Tibial artery (tissue), 4 donors: Measurements from ENCODE around the gene FGF11.

Experiments
- DNase-seq, 2 donors: peaks; one replicate each; pipeline ENCODE4 v3.0.0-alpha.2; 2019
- H3K27ac ChIP-seq, 2 donors: fragments of 200-600 bp; sonication (generic) in 1 of 2; 1 replicate in 1 of 2; 2 replicates in 1 of 2; pipeline ENCODE4 v1.5.1; 2018 to 2019; ENCODE audit warnings: mild to moderate bottlenecking in 1 of 2
- H3K27me3 ChIP-seq, 2 donors: fragments of 200-600 bp; sonication (generic) in 1 of 2; one replicate each; pipeline versions ENCODE4 v1.5.1 to v1.6.0; 2016 to 2019
- H3K36me3 ChIP-seq, 3 donors: fragments of 200-600 bp; sonication (generic) in 2 of 3; one replicate each; pipeline ENCODE4 v1.5.1; 2016 to 2019; ENCODE audit warnings: mild to moderate bottlenecking in 2 of 3
- H3K4me1 ChIP-seq, 4 donors: fragments of 200-600 bp; sonication (generic) in 2 of 4; 1 replicate in 3 of 4; 2 replicates in 1 of 4; pipeline ENCODE4 v1.5.1; 2016 to 2019
- H3K4me3 ChIP-seq, 2 donors: fragments of 200-600 bp; sonication (generic) in 1 of 2; 1 replicate in 1 of 2; 2 replicates in 1 of 2; pipeline ENCODE4 v1.5.1; 2018 to 2019; ENCODE audit warnings: mild to moderate bottlenecking in 2 of 2
- H3K9me3 ChIP-seq, 3 donors: fragments of 200-600 bp; sonication (generic) in 1 of 3; one replicate each; pipeline ENCODE4 v1.5.1; 2016 to 2019
- intact Hi-C: fragments of 100-400 bp; cut with DNase I; formaldehyde crosslinking; loops from one replicate; pipeline ENCODE4 v1.15.0; 2023; ENCODE audit warnings: low total_unique reads
- TF ChIP-seq, protein P1 (sequence below), 2 experiments: fragments of 200-600 bp in 1 of 2; fragments of 450-650 bp in 1 of 2; IDR thresholded peaks; one replicate each; pipeline ENCODE4 v1.5.1; 2017 to 2019; ENCODE audit warnings: antibody characterized with exemption in 2 of 2, mild to moderate bottlenecking in 1 of 2, moderate library complexity in 1 of 2

FGF11 gene

DNA sequence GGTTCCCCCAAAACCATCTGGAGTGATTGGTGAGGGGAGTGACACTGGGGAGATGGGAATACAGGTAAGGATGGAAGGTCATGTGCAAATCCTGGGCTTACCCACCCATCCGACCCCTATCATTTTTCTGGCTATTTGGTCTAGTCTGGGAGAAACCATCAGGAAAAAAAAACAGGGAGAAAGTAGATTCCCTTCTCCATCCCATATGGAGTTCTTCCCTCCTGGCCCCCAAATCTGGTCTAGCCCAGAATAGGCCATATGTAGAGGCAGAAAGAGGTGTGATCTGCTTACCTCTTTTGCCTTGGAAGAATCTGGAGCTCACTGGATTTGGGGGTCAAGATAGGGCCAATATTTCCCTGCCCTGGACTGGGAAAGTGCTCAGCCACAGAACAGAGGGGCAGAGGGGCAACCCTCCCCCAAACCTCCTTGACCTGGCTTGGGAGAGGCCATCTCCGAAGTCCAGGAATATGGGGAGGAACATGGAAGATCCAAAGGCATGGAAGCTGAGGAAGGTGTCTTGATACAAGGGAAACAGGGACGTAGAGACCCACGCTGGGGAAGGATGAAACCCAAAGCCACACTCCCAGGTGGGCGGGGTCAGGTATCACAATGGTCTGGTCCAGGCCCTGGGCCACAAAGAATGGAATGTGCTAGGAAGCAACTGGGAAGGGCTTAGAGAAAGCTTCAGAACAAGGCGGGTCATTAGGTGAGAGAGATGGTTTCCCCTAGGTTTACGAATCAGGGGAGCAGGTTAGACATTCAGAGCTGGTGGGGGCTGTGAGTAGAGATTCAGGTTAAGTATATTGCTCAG, 21.7 kb downstream of the FGF11 start:
- Histone ChIP-seq H3K36me3 (peaks cover 30 to 44% (median 37%) of the 10 kb centered on the region in 3 donors), H3K4me1 (peaks cover 0 to 14% (median 10%) of the 10 kb centered on the region in 4 donors), H3K27me3 (no peaks in the 10 kb centered on the region), H3K4me3 (no peak overlapping the region), H3K9me3 (no peaks in the 10 kb centered on the region), H3K27ac (peak overlapping the region in 1 of 2 donors; percentile 4)
- DNase-seq: no peak
- TF ChIP-seq, protein P1, sequence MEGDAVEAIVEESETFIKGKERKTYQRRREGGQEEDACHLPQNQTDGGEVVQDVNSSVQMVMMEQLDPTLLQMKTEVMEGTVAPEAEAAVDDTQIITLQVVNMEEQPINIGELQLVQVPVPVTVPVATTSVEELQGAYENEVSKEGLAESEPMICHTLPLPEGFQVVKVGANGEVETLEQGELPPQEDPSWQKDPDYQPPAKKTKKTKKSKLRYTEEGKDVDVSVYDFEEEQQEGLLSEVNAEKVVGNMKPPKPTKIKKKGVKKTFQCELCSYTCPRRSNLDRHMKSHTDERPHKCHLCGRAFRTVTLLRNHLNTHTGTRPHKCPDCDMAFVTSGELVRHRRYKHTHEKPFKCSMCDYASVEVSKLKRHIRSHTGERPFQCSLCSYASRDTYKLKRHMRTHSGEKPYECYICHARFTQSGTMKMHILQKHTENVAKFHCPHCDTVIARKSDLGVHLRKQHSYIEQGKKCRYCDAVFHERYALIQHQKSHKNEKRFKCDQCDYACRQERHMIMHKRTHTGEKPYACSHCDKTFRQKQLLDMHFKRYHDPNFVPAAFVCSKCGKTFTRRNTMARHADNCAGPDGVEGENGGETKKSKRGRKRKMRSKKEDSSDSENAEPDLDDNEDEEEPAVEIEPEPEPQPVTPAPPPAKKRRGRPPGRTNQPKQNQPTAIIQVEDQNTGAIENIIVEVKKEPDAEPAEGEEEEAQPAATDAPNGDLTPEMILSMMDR (IDR thresholded peaks at IDR 0.05): no peak
- intact Hi-C loops: no loop called here

- H3K36me3 ChIP-seq: peaks cover 31 to 56% (median 44%) of the 10 kb centered on the region in 3 donors
- intact Hi-C loops: no loop called here
- no peaks in the 10 kb centered on the region for H3K9me3 ChIP-seq
- H3K4me3 ChIP-seq: no peak overlapping the region
- no peak overlapping the region for H3K27ac ChIP-seq
- no peaks in the 10 kb centered on the region for H3K27me3 ChIP-seq
- DNase-seq: peak in 1 of 2 donors; percentile 69
- peaks cover 7 to 19% (median 18%) of the 10 kb centered on the region in 4 donors for H3K4me1 ChIP-seq
- TF ChIP-seq, protein P1 (IDR thresholded peaks at IDR 0.05): no peak
Measured at GRCh38 chr17:7462474-7463371, 23.4 kb downstream of the FGF11 start.

DNA sequence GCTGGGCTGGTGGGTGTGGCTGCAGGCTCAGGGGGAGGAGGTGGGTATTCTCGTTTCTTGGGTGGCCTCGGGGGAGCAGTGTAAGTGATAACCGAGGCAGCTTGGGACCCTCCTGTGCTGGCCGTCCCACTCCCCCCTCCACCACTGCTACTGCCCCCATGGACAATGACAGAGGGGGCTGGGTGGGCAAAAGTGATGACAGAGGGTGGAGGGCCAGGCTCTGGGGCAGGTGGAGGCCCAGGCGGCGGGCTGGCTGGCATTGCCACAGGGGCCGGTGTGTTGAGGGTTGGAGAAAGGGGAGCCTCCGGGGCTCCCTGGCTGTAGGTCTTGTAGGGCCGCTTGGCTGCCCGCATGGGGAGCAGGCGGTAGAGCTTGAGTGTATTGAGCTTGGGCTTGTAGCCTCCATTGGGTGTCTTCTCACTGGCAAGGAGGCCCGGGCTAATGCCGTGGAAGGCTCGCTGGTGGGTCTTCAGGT, 24.1 kb downstream of the FGF11 start:
- TF ChIP-seq, protein P1 (IDR thresholded peaks at IDR 0.05): no peak
- no peak for DNase-seq
- intact Hi-C loops: no loop called here
- no peak overlapping the region for H3K4me3 ChIP-seq
- no peaks in the 10 kb centered on the region for H3K9me3 ChIP-seq
- H3K4me1 ChIP-seq: peaks cover 7 to 26% (median 18%) of the 10 kb centered on the region in 4 donors
- no peak overlapping the region for H3K27ac ChIP-seq
- H3K27me3 ChIP-seq: no peaks in the 10 kb centered on the region
- peaks cover 31 to 56% (median 44%) of the 10 kb centered on the region in 3 donors for H3K36me3 ChIP-seq

DNA sequence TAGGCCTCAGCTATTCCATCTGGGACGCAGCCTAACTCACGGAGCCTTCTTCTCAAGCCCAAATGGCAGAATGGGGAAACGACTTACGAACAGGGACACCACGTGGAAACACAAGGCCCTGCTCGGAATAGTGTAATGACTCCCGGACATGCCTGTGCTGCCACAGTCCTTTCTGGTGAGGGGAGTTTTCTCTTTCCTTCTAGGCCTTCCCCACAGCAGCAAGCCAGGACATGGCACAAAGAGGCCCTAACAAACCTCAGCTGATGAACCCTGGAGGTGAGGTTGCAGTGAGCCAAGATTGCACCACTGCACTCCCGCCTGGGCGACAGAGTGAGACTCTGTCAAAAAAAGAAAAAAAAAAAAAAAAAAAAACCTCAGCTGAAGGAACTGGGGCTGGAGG, 24.8 kb downstream of the FGF11 start:
- DNase-seq: no peak
- H3K27ac ChIP-seq: no peak overlapping the region
- H3K4me1 ChIP-seq: peaks cover 7 to 32% (median 19%) of the 10 kb centered on the region in 4 donors
- intact Hi-C loops: no loop called here
- TF ChIP-seq, protein P1 (IDR thresholded peaks at IDR 0.05): no peak
- H3K9me3 ChIP-seq: no peaks in the 10 kb centered on the region
- H3K4me3 ChIP-seq: no peak overlapping the region
- no peaks in the 10 kb centered on the region for H3K27me3 ChIP-seq
- peaks cover 31 to 56% (median 44%) of the 10 kb centered on the region in 3 donors for H3K36me3 ChIP-seq

GRCh38 chr17:7465597-7466275, 26.4 kb downstream of the FGF11 start:
- intact Hi-C loops: no loop called here
- peaks cover 31 to 56% (median 44%) of the 10 kb centered on the region in 3 donors for H3K36me3 ChIP-seq
- TF ChIP-seq, protein P1 (IDR thresholded peaks at IDR 0.05): no peak
- no peaks in the 10 kb centered on the region for H3K27me3 ChIP-seq
- peak overlapping the region in 1 of 2 donors; percentile 10 for H3K27ac ChIP-seq
- H3K4me3 ChIP-seq: no peak overlapping the region
- no peak for DNase-seq
- peaks cover 7 to 48% (median 24%) of the 10 kb centered on the region in 4 donors for H3K4me1 ChIP-seq
- H3K9me3 ChIP-seq: no peaks in the 10 kb centered on the region
